Measurements from ENCODE around the gene GPR146.
A peak's percentile ranks its signal among the peaks of the same experiment; 100 is the strongest.

GPR146 gene

GRCh38 chr7:1086588-1087464 lies 42.5 kb downstream of the GPR146 start:
- Histone ChIP-seq H3K36me3 (ENCODE audit: control insufficient read depth, insufficient read depth, low read length) (no peaks in the 10 kb centered on the region), H3K9me3 (ENCODE audit: control insufficient read depth, low read length) (no peaks in the 10 kb centered on the region), H3K4me3 (ENCODE audit: insufficient read depth, low read depth, low read length, poor library complexity, severe bottlenecking) (peak overlapping the region; percentile 8), H3K27ac (ENCODE audit: insufficient read depth, low read length, poor library complexity, severe bottlenecking) (no peak overlapping the region), H3K27me3 (replicated peaks; ENCODE audit: control insufficient read depth, insufficient read depth, low read length, poor library complexity, severe bottlenecking) (no peaks in the 10 kb centered on the region), H3K4me1 (ENCODE audit: control insufficient read depth, insufficient read depth, low read length, poor library complexity, severe bottlenecking) (peaks cover 9% of the 10 kb centered on the region)
- peak; percentile 29 to 55 (median 40) for DNase-seq

- Histone ChIP-seq H3K4me3 (ENCODE audit: insufficient read depth, low read depth, low read length, poor library complexity, severe bottlenecking) (no peak overlapping the region), H3K36me3 (ENCODE audit: control insufficient read depth, insufficient read depth, low read length) (no peaks in the 10 kb centered on the region), H3K4me1 (ENCODE audit: control insufficient read depth, insufficient read depth, low read length, poor library complexity, severe bottlenecking) (peaks cover 9% of the 10 kb centered on the region), H3K27ac (ENCODE audit: insufficient read depth, low read length, poor library complexity, severe bottlenecking) (no peak overlapping the region), H3K27me3 (replicated peaks; ENCODE audit: control insufficient read depth, insufficient read depth, low read length, poor library complexity, severe bottlenecking) (no peaks in the 10 kb centered on the region), H3K9me3 (ENCODE audit: control insufficient read depth, low read length) (no peaks in the 10 kb centered on the region)
- no peak for DNase-seq
Measured at GRCh38 chr7:1087465-1087814, 43.1 kb downstream of the GPR146 start.

GRCh38 chr7:1087952-1088920 lies 43.9 kb downstream of the GPR146 start, which contains the start of gene GPER1:
Gene GPER1, plus strand, starts transcription at chr7:1088113. Its CDS starts 3,616 bp downstream, at chr7:1091729.
- Histone ChIP-seq H3K9me3 (ENCODE audit: control insufficient read depth, low read length) (no peaks in the 10 kb centered on the region), H3K27ac (ENCODE audit: insufficient read depth, low read length, poor library complexity, severe bottlenecking) (no peak within 1 kb of the TSS), H3K36me3 (ENCODE audit: control insufficient read depth, insufficient read depth, low read length) (no peaks in the 10 kb centered on the region), H3K4me1 (ENCODE audit: control insufficient read depth, insufficient read depth, low read length, poor library complexity, severe bottlenecking) (peaks cover 9% of the 10 kb centered on the region), H3K4me3 (ENCODE audit: insufficient read depth, low read depth, low read length, poor library complexity, severe bottlenecking) (peak within 1 kb of the TSS; percentile 8), H3K27me3 (replicated peaks; ENCODE audit: control insufficient read depth, insufficient read depth, low read length, poor library complexity, severe bottlenecking) (no peaks in the 10 kb centered on the region)
- DNase-seq = no peak

GRCh38 chr7:1090236-1090635 lies 45.9 kb downstream of the GPR146 start:
- no peak overlapping the region for H3K4me3 ChIP-seq (ENCODE audit: insufficient read depth, low read depth, low read length, poor library complexity, severe bottlenecking)
- no peaks in the 10 kb centered on the region for H3K27me3 ChIP-seq (replicated peaks; ENCODE audit: control insufficient read depth, insufficient read depth, low read length, poor library complexity, severe bottlenecking)
- H3K4me1 ChIP-seq (ENCODE audit: control insufficient read depth, insufficient read depth, low read length, poor library complexity, severe bottlenecking) = peaks cover 9% of the 10 kb centered on the region
- H3K27ac ChIP-seq (ENCODE audit: insufficient read depth, low read length, poor library complexity, severe bottlenecking) = no peak overlapping the region
- no peak for DNase-seq
- H3K9me3 ChIP-seq (ENCODE audit: control insufficient read depth, low read length) = no peaks in the 10 kb centered on the region
- H3K36me3 ChIP-seq (ENCODE audit: control insufficient read depth, insufficient read depth, low read length) = no peaks in the 10 kb centered on the region

- H3K4me3 ChIP-seq (ENCODE audit: insufficient read depth, low read depth, low read length, poor library complexity, severe bottlenecking) = no peak overlapping the region
- no peak overlapping the region for H3K27ac ChIP-seq (ENCODE audit: insufficient read depth, low read length, poor library complexity, severe bottlenecking)
- H3K9me3 ChIP-seq (ENCODE audit: control insufficient read depth, low read length) = no peaks in the 10 kb centered on the region
- H3K4me1 ChIP-seq (ENCODE audit: control insufficient read depth, insufficient read depth, low read length, poor library complexity, severe bottlenecking) = peaks cover 9% of the 10 kb centered on the region
- DNase-seq = no peak
- no peaks in the 10 kb centered on the region for H3K27me3 ChIP-seq (replicated peaks; ENCODE audit: control insufficient read depth, insufficient read depth, low read length, poor library complexity, severe bottlenecking)
- no peaks in the 10 kb centered on the region for H3K36me3 ChIP-seq (ENCODE audit: control insufficient read depth, insufficient read depth, low read length)
Measured at GRCh38 chr7:1090686-1091643, 46.6 kb downstream of the GPR146 start.

- Histone ChIP-seq H3K9me3 (ENCODE audit: control insufficient read depth, low read length) (no peaks in the 10 kb centered on the region), H3K27ac (ENCODE audit: insufficient read depth, low read length, poor library complexity, severe bottlenecking) (no peak overlapping the region), H3K27me3 (replicated peaks; ENCODE audit: control insufficient read depth, insufficient read depth, low read length, poor library complexity, severe bottlenecking) (no peaks in the 10 kb centered on the region), H3K4me3 (ENCODE audit: insufficient read depth, low read depth, low read length, poor library complexity, severe bottlenecking) (no peak overlapping the region), H3K36me3 (ENCODE audit: control insufficient read depth, insufficient read depth, low read length) (no peaks in the 10 kb centered on the region), H3K4me1 (ENCODE audit: control insufficient read depth, insufficient read depth, low read length, poor library complexity, severe bottlenecking) (peaks cover 6% of the 10 kb centered on the region)
- no peak for DNase-seq
Measured at GRCh38 chr7:1091644-1092027, 47.3 kb downstream of the GPR146 start.

- Histone ChIP-seq H3K36me3 (ENCODE audit: control insufficient read depth, insufficient read depth, low read length) (no peaks in the 10 kb centered on the region), H3K4me3 (ENCODE audit: insufficient read depth, low read depth, low read length, poor library complexity, severe bottlenecking) (no peak overlapping the region), H3K27me3 (replicated peaks; ENCODE audit: control insufficient read depth, insufficient read depth, low read length, poor library complexity, severe bottlenecking) (no peaks in the 10 kb centered on the region), H3K4me1 (ENCODE audit: control insufficient read depth, insufficient read depth, low read length, poor library complexity, severe bottlenecking) (peaks cover under 1% of the 10 kb centered on the region), H3K27ac (ENCODE audit: insufficient read depth, low read length, poor library complexity, severe bottlenecking) (no peak overlapping the region), H3K9me3 (ENCODE audit: control insufficient read depth, low read length) (no peaks in the 10 kb centered on the region)
- DNase-seq = no peak
Measured at GRCh38 chr7:1092161-1092632, 47.9 kb downstream of the GPR146 start.

GRCh38 chr7:1092806-1093501 lies 48.6 kb downstream of the GPR146 start:
- Histone ChIP-seq H3K27me3 (replicated peaks; ENCODE audit: control insufficient read depth, insufficient read depth, low read length, poor library complexity, severe bottlenecking) (no peaks in the 10 kb centered on the region), H3K27ac (ENCODE audit: insufficient read depth, low read length, poor library complexity, severe bottlenecking) (no peak overlapping the region), H3K4me1 (ENCODE audit: control insufficient read depth, insufficient read depth, low read length, poor library complexity, severe bottlenecking) (no peaks in the 10 kb centered on the region), H3K4me3 (ENCODE audit: insufficient read depth, low read depth, low read length, poor library complexity, severe bottlenecking) (no peak overlapping the region), H3K9me3 (ENCODE audit: control insufficient read depth, low read length) (no peaks in the 10 kb centered on the region), H3K36me3 (ENCODE audit: control insufficient read depth, insufficient read depth, low read length) (no peaks in the 10 kb centered on the region)
- no peak for DNase-seq

GRCh38 chr7:1093502-1093843 lies 49.1 kb downstream of the GPR146 start:
- H3K4me1 ChIP-seq (ENCODE audit: control insufficient read depth, insufficient read depth, low read length, poor library complexity, severe bottlenecking) = no peaks in the 10 kb centered on the region
- no peaks in the 10 kb centered on the region for H3K36me3 ChIP-seq (ENCODE audit: control insufficient read depth, insufficient read depth, low read length)
- no peak overlapping the region for H3K27ac ChIP-seq (ENCODE audit: insufficient read depth, low read length, poor library complexity, severe bottlenecking)
- H3K9me3 ChIP-seq (ENCODE audit: control insufficient read depth, low read length) = no peaks in the 10 kb centered on the region
- no peaks in the 10 kb centered on the region for H3K27me3 ChIP-seq (replicated peaks; ENCODE audit: control insufficient read depth, insufficient read depth, low read length, poor library complexity, severe bottlenecking)
- no peak for DNase-seq
- H3K4me3 ChIP-seq (ENCODE audit: insufficient read depth, low read depth, low read length, poor library complexity, severe bottlenecking) = no peak overlapping the region
